Adipose tissue (tissue), 3 donors: ENCODE measurements around the gene SLC12A4. TPM values are rescaled to one million over a fixed set of nuclear protein-coding genes. Genes with fewer than 3 reads are reported as not detected.
"Not testable (repeated sequence)": the region's sequence is repeated elsewhere in the genome, so short reads cannot be mapped to it uniquely, and the experiment has no call there.

Experiments used
- H3K27ac ChIP-seq: one replicate; pipeline ENCODE4 v1.5.1; 2013; ENCODE audit warnings: low read depth, low read length
- WGBS, 3 donors: extraction: QIAGEN DNeasy Blood & Tissue Kit; methylation state at CpG; one replicate each; pipeline ENCODE4 v1.1.7; 2013; 5-methylcytosine and 5-hydroxymethylcytosine counted together
- polyA plus RNA-seq, 3 donors: library from polyadenylated mRNA; stranded (reverse); fragments of 200-250 nt; gene quantifications; one replicate each; pipeline ENCODE4 v1.2.3, GENCODE V29; 2013
- donor health status: healthy with polysubstance abuse.
- donor health status: Bipolar disorder and iron deficiency.
- donor health status: healthy.

Gene SLC12A4
- polyA plus RNA-seq, 3 donors: 13.2 to 56.9 (median 44.4) TPM

DNA sequence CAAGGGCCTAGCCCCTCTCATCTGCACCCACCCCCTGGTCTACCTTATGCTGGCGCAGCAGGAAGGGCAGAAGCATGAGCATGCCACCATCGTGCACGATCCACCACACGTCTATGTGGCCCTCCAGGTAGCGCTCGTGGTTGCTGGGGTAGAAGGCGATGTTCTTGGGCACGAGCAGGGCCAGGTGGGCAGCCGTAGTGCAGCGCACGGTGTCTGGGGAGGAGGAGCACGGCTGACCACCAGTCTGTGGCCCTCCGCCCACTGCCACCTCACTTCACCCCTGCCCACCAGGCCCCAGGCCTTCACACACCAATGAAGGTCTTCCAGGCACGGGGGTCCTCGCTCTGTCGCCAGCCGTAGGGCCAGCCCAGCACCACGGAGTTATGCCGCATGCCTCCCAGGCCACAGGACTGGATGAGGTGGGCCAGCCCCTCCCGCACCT is 22.3 kb downstream of the SLC12A4 start:
- WGBS, 3 donors: 93 to 95% (median 94%) methylated on average over 18 to 20 of the region's 20 CpGs
- no peak overlapping the region for H3K27ac ChIP-seq

DNA sequence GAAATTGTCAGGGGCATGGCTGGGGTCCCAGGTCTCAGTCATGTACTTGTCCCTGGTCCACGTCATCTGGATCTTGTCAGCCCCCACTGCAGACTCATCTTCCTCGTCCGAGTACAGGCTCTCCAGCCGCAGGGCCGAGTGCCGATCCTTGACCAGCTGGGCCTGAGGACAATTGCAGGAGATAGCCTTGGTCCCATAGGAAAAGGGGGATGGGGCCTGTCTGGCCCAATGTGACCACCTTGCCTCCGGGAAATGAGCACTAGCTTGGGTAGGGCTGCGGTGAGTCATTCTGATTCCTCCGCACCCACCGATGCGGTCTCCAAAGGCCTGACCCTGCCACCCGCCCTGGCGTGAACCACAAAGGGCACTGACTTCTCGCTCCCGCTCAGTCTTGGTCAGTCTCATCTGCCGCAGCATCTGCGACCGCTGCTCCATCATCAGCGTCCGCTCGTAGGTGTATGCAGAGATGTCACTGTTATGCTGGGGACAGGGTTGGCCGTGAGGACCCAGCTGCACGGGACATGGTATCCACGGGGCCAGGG is 23.0 kb downstream of the SLC12A4 start:
- no peak overlapping the region for H3K27ac ChIP-seq
- WGBS, 3 donors: 75 to 89% (median 80%) methylated on average over 24 of the region's 24 CpGs

DNA sequence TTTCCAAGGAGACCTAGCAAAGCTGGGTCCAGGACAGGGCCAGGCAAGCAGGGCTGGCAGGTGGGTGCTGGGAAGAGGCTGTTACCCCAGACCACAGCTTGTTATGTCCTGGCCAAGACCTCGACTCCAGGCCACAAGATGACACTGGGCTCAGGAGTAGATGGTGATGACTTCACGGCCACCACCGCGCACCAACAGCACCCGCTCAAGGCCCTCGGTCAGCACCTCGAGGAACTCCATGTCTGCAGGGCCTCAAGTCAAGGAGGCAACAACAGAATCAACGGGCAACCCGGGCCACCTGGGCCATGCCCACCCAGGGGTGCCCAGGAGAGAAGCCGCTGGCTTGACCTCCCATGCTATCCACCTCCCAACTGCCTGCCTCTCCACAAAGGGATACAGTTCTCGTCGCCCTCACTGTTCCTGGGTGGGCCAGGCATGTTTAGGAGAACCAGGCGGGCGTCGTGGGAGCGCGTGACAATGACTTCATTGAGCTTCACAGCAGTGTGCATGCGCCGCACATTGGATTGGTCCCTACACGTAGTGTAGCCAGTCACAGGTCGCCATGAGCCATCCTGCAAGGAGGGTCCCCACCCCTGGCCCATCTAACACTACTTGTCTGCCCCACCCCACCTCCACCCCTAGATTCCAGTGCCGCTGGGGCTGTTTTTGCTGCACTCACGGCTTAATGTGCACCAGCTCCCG is 23.6 kb downstream of the SLC12A4 start:
- no peak overlapping the region for H3K27ac ChIP-seq
- WGBS, 3 donors: 89 to 92% (median 91%) methylated on average over 24 of the region's 24 CpGs

DNA sequence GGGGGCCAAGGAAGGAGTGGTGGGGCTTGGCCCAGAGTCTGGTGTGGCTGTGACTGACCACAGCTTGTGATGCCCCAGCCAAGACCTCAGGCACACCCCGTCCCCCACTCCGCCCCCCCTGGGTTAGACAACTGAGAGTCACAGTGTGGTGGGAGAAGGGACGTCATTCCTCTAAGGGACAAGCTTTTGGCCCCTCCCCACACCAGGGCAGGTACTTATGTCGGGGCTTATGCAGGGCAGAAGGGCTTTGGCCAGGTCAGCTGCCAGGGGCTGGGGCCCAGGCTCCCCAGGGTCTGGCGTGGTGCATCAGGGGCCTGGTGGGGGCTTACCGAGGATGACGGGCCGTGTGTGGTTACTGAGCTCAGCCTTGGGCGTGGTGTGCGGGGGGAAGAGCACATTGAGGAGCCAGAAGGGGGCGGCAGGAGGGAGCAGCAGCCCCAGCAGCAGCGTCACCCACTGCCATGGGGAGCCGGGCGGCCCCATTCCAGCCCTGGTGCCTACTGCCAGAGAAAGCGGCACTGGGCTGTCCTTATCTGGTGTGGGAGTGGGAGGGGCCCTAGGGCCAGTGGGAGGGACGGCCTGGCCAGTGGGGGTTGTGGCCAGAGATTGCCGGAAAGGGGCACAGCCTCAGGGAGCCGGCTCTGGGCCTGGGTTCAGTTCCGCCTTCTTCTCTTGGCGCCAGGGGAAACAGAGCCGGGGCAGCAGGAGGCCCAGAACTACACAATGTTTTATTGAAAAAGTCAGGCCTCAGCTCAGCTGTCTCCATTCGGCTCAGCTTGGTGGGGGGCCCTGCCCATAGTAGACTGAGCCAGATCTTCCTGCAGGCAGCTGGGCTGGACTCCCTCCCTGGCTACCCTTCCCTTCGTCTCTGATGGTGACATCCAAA is 24.6 kb downstream of the SLC12A4 start, which contains the start of gene LCAT:
Gene LCAT, minus strand, starts transcription at position 502 of the 886 bp plus-strand sequence. Its CDS starts 19 bp downstream, at position 483.
- WGBS, 3 donors: 58 to 67% (median 59%) methylated on average over 21 to 23 of the region's 23 CpGs
- H3K27ac ChIP-seq: no peak within 1 kb of the TSS

DNA sequence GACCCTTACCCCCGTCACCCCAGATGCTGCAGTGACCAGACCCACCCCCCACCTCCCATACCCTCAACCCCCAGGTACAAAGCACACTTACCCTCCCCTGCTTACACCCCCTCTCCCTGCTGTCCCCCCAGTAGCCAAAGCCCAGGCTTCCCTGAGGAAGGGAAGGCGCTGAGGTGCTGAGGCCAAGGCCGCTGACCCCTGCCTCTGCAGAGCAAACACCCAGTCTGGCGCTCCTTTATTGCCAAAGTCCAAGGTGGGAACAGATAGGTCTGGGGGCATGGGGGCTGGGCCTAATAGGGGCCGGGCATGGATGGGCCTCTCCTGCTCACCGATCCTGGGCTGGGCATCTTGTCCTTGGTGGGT is 25.2 kb downstream of the SLC12A4 start:
- H3K27ac ChIP-seq: no peak overlapping the region
- 83 to 89% (median 85%) methylated on average over 6 of the region's 6 CpGs for WGBS, 3 donors

DNA sequence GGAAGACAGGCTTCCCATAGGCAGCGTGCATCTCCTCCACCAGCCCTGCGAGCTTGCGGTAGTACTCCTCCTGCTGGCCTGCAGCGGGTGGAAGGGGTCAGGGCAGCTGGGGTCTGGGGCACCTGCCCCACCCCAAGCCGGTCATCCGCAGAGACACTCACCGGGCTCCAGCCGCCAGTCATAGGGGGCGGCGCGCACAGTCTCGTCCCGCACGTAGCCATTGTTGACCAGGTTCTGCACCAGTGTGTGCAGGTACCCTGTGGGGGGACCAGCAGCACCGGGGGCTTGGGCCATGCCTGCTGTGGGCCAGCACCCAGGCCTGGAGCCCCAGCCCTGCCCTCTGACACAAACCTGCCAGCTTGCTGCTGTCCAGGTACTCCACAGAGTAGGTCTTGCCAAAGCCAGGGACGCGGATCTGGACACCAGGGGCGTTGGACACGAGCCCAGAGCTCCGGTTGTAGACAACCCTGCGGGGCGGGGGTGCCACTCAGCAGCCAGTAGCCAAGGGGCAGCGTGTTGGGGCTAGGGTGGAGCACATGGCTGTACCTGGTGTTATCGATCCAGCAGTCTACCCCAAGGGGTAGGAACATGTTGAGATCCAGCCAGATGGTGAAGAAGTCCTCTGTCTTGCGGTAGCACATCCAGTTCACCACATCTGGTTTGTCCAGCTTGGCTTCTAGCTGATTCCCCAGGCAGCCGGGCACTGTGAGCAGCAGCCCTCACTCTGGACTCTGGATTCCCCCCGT is 25.8 kb downstream of the SLC12A4 start:
- WGBS, 3 donors: 80 to 91% (median 85%) methylated on average over 27 of the region's 27 CpGs
- H3K27ac ChIP-seq: no peak overlapping the region

DNA sequence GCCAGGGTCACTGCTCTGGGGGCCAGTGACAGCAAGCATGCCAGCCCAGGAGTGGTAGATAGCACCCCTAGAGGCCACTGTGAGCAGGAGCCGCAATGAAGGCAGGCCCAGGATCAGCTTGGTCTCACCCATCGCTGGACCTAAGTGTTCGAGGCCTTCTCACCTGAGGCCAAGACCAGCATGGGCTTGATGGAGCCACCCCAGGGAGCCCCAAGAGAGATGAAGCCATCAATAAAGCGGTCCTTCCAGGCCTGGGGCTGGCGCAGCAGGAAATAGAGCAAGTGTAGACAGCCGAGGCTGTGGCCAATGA is 26.3 kb downstream of the SLC12A4 start:
- no peak overlapping the region for H3K27ac ChIP-seq
- WGBS, 3 donors: 72 to 80% (median 80%) methylated on average over 6 of the region's 6 CpGs

DNA sequence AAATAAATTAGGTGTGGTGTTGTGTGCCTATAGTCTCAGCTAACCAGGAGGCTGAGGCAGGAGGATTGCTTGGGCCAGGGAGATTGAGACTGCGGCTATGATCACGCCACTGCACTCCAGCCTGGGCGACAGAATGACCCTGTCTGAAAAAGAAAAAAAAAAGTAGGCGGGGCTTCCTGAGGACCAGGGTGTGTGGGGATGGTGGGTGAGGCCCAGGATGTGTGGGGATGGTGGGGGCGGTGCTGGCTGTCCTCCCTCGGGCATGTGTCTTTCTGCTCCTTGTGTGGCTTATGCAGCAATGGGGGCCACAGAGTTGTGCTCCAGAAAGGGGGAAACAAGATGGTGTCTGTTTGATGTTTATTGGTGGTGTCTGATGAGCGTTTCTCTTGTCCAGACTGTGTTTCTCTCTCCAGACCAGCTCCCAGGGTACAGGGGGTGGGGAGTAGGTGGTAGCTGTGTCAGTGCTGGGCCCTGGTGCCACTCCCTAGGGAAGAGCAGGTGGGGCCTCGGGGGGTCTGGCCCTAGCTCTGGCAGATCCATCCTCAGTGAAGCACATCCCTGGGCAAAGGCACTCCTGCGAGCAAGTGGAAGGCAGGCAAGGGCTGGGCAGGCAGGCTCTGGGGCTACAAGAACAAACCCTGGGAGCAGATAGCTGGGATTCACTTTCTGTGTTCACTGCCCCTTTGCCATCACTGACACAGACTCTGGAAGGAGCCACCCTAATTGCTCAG is 26.8 kb downstream of the SLC12A4 start:
- H3K27ac ChIP-seq: no peak overlapping the region
- WGBS, 3 donors: 78 to 87% (median 81%) methylated on average over 9 of the region's 9 CpGs

DNA sequence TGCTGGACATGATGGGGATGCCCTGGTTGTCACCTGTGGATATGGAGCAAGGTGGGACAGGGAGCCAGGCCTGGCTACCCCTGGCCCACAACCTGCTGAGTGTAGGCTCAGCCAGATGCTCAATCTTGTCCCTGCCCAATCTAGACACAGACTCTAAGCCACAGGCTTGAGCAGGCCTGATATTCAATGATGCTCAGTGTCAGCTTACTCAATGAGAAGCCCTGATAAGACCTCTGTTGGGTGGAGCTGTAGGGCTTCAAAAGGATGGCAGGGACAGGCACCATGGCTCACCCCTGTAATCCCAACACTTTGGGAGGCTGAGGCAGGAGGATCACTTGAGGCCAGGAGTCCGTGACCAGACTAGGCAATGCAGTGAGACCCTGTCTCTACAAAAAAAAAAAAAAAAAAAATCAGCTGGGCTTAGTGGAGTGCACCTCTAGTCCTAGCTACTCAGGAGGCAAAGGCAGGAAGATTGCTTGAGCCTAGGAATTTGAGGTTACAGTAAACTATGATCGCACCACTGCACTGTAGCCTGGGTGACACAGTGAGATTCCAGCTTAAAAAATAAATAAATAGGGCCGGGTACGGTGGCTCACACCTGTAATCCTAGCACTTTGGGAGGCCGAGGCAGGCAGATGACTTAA is 27.9 kb downstream of the SLC12A4 start:
- H3K27ac ChIP-seq: no peak overlapping the region
- 92 to 97% (median 95%) methylated on average over 5 of the region's 5 CpGs for WGBS, 3 donors

DNA sequence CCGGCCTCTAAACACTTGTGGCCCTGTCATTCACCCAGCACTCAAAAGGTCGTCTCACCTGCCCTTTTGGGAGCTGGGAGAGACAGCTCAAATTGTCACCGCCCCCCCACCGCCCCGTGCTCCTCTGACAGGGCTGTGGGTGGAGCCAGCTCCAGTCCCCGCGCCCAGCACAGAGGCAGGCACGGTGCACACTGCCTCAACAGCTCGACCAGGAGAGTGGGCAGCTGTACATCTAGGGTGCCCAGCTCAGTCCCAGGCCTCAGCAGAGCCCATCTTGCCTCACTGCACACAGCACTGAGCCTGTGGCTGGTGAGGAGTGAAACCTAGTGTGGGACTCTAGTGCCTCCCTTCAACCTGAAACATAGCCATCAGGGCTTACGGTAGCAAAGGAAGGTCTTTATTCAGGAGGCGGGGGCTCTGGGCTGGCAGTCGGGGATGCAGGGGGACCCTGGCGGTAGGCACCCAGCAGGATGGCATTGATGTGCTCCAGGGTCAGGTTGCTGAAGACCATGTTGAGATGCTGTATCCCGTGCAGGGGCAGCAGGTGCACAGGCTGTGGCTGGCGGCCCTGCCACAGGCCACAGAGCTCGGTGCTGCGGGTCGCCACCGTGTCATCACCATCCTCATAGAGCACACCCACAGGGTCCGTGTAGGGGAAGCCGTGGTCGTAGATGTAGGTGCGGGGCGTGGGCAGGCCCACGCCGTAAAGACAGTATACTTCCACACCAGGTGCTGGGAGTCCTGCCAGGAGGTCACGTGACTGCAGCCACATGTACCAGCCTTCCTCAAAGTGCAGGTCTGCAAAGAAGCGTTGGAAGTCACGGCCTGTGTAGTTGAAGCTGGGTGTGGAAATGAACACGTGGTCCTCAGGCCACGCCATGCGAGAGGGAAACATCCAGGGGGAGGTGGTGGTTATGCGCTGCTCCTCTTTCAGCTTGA is 28.7 kb downstream of the SLC12A4 start:
- no peak overlapping the region for H3K27ac ChIP-seq

DNA sequence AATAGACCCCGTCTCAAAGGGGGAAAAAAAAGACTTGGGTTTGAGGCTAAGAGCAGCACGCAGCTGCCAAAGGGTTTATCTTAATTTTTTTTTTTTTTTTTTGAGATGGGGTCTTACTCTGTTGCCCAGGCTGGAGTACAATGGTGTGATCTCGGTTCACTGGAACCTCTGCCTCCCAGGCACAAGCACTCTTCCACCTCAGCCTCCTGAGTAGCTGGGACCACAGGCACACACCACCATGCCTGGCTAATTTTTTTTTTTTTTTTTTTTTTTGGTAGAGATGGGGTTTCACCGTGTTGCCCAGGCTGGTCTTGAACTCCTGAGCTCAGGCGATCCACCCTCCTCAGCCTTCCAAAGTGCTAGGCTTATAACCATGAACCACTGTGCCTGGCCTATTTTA is 30.7 kb downstream of the SLC12A4 start:
- not testable (repeated sequence) for H3K27ac ChIP-seq
- 87 to 97% (median 91%) methylated on average over 4 to 5 of the region's 5 CpGs for WGBS, 3 donors

More for the DNA sequence above, 28.7 kb downstream of the SLC12A4 start:
- WGBS, 3 donors: 66 to 71% (median 68%) methylated on average over 31 to 33 of the region's 33 CpGs

DNA sequence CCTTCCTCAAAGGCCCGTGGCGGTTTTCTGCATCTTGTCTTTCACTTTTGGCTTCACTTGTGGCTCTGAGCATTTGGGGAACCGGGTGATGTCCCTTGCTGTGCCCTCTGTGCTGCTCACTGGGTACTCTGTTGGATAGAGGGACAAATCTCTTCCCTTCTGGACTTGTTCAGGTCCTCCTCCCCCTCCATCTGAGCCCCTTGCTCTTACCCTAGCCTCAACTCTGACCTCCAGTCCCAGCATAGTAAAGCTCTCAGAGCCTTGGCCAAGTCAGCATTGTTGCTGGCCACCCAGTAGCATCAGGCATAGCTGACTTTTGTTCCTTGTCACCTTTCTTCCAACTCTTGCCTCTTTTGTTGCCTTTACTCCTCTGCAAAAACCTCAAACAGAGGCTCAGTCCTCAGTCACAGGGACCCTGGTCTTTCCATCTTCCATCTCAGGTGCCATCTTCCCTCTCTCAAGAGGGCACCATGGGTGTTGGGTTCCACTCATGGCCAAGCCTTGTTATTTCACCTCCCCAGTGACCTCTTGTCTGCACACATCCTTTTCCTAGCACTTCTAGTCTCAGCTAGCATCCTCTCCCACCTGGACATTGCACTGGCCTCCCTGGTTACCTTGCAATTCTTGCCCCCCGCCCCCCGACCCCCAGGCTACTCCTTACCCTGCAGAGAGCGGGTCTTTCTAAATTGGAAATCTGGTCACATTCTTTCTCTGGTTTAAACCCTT is 31.4 kb downstream of the SLC12A4 start:
- peak overlapping the region; percentile 51 for H3K27ac ChIP-seq
- WGBS, 3 donors: 44 to 47% (median 46%) methylated on average over 6 of the region's 6 CpGs

DNA sequence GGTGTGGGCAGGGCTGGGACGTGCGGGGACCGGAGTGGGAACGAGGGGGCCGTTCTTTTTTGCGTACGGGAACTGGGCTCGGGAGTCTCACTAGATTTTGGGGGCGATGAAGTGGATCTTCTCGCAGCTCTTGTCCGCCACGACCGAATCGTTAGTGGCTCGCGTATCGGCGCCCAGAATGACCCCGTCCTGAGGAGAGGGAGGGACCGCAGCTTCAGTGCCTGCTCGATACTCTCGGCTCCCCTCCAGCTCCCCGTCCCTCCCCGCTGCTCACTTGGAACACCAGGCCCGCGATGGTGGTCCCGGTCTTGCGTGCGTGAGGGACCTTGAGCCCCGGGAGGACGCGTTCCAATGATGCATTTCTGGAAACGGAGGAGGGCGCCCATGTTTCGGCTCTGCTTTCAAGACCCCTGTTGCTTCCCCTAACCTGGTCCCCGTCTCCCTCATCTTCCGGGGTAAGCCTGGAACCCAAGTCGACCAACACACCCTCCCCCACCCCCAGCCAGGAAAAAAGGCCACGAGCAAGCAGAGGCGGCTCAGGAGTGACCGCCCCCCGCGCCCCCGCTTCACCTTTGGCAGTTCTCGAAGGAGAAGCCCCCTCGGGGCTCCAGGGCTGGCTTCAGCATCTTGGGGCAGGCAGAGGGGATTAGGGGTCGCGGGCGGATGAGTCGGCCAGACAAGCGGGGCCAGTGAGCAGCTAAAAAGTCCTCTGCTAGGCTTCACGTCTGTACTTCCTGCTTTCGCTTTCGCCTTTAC is 32.1 kb downstream of the SLC12A4 start, which contains the start of gene PSMB10:
Gene PSMB10, minus strand, starts transcription at position 727 of the 756 bp plus-strand sequence. Its CDS starts 101 bp downstream, at position 626.
- peak within 1 kb of the TSS; percentile 57 for H3K27ac ChIP-seq
- WGBS, 3 donors: 0 to 1% (median 0%) methylated on average over 52 to 54 of the region's 54 CpGs

DNA sequence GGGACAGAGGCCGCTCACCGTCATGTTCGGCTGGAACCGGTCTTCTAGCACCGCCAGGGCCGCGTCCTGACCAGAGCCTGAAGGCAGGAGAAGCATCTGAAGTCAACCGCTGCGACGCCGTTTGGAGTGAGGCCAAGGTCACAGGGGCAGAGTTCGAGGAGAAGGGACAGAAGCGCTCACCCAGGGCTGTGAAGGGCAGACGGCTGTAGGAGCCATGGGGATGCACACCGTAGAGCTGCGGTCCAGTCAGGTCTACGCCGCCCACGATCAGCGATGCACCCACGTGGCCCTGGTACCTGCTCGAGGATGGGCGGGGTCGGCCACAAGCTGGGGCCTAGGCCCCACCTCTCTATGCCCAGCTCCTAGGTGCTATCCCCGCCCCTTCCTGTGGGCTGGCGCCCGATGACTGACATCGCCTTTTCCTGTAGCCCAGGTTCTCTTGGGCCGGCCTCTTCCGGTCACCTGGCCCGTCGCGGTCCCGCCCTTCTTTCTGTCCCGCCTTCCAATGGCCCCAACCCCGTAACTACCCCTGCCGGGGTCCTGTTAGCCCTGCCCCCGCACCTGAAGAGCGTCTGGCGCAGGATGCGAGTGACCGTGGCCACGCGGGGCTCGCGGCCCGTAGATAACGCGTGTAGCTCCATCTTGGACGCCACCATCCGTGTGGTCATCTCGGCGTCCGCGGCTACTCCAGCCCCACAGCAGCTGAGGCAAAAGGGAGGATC is 32.9 kb downstream of the SLC12A4 start:
- 3 to 7% (median 5%) methylated on average over 55 of the region's 55 CpGs for WGBS, 3 donors
- peak overlapping the region; percentile 57 for H3K27ac ChIP-seq

DNA sequence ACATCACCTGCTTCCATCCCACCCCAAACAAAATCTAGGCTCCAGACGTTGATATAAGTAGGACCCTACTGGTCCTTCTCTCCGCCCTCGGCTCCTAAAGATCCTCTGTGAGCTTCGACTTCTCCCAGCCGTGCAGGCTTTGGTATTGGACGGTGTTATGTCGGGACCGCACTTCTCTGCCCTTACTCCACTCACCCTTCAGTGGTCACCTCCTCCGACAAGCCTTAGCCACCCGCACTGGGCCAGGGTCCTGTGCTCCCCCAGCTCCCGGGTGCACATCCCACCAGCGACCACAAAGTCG is 33.4 kb downstream of the SLC12A4 start:
- H3K27ac ChIP-seq: no peak overlapping the region
- 18 to 46% (median 42%) methylated on average over 13 of the region's 13 CpGs for WGBS, 3 donors
